ENCODE measurements around the gene POC1A. TPM values are rescaled to one million over a fixed set of nuclear protein-coding genes. Genes with fewer than 3 reads are reported as not detected.

POC1A gene
- 5.9 TPM for polyA plus RNA-seq
- long read RNA-seq, donor 1, partial matches to known transcripts, result 0 of 3 reads
- long read RNA-seq, donor 1, other reads (novel, unspliced or antisense), result 0 of 3 reads
- long read RNA-seq, donor 2, partial matches to known transcripts, result 0 of 4 reads
- long read RNA-seq, donor 2, other reads (novel, unspliced or antisense), result 0 of 4 reads
- long read RNA-seq, donor 3, result 0 reads
- long read RNA-seq, donor 4, result 0 reads
- long read RNA-seq, donor 5, partial matches to known transcripts, result 0 of 2 reads
- long read RNA-seq, donor 5, other reads (novel, unspliced or antisense), result 0 of 2 reads
- long read RNA-seq, donor 6, partial matches to known transcripts, result 0 of 3 reads
- long read RNA-seq, donor 6, other reads (novel, unspliced or antisense), result 0 of 3 reads
- long read RNA-seq, donor 7, result 0 reads
- long read RNA-seq, donor 8, partial matches to known transcripts, result 0 of 1 reads
- long read RNA-seq, donor 8, other reads (novel, unspliced or antisense), result 0 of 1 reads
- long read RNA-seq, donor 9, result 0 reads
- long read RNA-seq, donor 10, partial matches to known transcripts, result 0 of 4 reads
- long read RNA-seq, donor 10, other reads (novel, unspliced or antisense), result 0 of 4 reads
- long read RNA-seq, donor 11, result 0 reads

DNA sequence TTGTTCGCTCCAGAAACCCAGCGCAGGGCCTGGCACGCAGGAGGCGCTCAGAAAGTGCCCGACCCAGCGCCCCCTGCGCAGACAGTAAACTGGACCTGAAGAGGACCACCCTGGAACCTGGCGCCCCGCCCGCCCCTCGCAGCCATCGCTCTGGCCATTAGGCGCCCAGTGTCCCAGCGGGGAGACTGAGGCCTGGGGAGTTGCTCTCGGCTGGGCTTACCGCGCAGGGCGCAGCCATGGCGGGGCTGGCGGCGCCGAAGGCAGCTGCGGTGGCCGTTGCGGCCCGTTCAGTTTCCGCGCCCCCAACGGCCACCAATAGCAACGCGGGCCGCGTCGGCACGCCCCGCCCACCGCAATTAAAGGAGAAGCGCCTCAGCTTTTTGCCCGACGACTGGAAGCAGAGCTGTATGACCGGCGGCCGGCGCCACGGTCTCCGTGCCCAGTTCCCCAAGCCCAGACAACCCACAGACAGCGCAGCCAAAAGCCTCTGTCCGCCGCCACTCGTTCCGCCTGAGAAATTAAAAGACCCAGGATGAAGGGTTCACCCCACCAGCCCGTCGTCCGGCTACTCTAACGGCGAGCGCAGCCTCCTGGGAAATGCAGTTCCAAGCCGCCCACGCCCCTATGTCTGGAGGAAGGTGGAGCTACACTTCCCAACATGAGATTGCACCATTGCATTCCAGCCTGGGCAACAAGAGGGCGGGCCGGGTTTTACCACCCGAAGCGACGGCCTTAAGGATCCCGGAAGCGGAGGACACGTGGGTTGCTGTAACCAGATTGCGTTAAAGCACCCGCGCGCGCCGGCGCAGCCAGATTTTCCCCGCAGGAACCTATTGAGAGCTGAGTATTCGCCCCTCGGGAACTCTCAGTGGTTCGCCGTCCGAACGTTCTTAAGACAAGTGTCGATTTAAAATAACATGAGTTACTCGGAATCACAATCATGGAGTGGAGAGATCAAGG, at the start of gene POC1A:
TSS of gene POC1A (minus strand) at position 289 of the 960 bp plus-strand sequence. CDS start at position 238, 51 bp downstream.
- peak within 1 kb of the TSS; percentile 83 for H3K4me3 ChIP-seq (ENCODE audit: low read length)
- no CpG with 5 or more reads among the region's 83 CpGs for WGBS (ENCODE audit: insufficient coverage, low lambda C conversion rate)
- peaks cover 2% of the 10 kb centered on the region for H3K36me3 ChIP-seq (ENCODE audit: control insufficient read depth, insufficient read depth, low read length)
- peaks cover 13% of the 10 kb centered on the region for H3K4me1 ChIP-seq (ENCODE audit: control insufficient read depth, insufficient read depth, low read length)
- H3K27ac ChIP-seq (ENCODE audit: low read length), result peak within 1 kb of the TSS; percentile 94
- peak; percentile 94 to 99 for DNase-seq
- H3K27me3 ChIP-seq (ENCODE audit: control insufficient read depth, insufficient read depth, low read length), result no peaks in the 10 kb centered on the region
- H3K9me3 ChIP-seq (ENCODE audit: control insufficient read depth, low read depth, low read length), result no peaks in the 10 kb centered on the region

DNA sequence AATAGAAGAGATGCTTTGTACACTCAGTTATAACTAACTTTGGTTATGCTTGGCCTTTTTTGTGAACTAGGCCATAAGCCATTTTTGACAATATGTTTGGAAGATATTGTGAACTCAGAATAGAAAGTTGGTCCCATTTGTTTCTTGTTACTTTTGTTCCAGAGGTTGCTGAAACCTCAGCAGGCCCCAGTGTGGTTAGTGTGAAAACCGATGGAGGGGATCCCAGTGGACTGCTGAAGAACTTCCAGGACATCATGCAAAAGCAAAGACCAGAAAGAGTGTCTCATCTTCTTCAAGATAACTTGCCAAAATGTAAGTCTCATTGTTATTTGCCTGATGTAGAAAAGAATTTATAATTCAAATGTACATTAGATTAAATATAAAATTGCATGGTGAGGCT, 49.5 kb upstream of the POC1A start:
- no peaks in the 10 kb centered on the region for H3K9me3 ChIP-seq (ENCODE audit: control insufficient read depth, low read depth, low read length)
- peaks cover 69% of the 10 kb centered on the region for H3K36me3 ChIP-seq (ENCODE audit: control insufficient read depth, insufficient read depth, low read length)
- no peak overlapping the region for H3K27ac ChIP-seq (ENCODE audit: low read length)
- no peak overlapping the region for H3K4me3 ChIP-seq (ENCODE audit: low read length)
- H3K27me3 ChIP-seq (ENCODE audit: control insufficient read depth, insufficient read depth, low read length), result no peaks in the 10 kb centered on the region
- WGBS (ENCODE audit: insufficient coverage, low lambda C conversion rate), result 100% methylated on average over 1 of the region's 1 CpG
- DNase-seq, result no peak
- peaks cover 7% of the 10 kb centered on the region for H3K4me1 ChIP-seq (ENCODE audit: control insufficient read depth, insufficient read depth, low read length)

DNA sequence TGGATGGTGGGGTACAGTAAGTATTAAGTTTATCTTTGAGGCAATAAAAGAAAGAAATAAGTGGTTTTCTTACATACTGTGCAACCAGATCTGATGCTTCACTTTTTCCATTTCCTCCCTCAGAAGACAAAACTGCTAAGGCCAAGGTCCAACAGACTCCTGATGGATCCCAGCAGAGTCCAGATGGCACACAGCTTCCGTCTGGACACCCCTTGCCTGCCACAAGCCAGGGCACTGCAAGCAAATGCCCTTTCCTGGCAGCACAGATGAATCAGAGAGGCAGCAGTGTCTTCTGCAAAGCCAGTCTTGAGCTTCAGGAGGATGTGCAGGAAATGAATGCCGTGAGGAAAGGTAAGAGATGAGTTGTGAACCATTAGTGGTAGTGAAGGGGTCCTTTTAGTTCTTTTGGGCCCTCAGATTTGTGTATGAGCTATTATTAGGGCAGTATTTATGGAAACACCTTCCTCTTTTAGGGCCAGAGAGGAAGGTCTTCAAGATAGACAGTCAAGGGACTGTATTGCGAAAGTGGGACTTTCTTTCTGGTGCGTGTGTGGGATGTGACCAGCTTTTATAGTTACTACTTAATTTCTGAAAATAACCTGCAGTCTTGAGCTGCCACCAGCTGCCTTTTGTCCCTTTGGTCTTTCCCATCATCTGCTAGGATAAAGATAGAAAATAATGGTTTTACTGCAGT, 48.3 kb upstream of the POC1A start:
- Histone ChIP-seq H3K36me3 (ENCODE audit: control insufficient read depth, insufficient read depth, low read length) (peaks cover 58% of the 10 kb centered on the region), H3K4me1 (ENCODE audit: control insufficient read depth, insufficient read depth, low read length) (peaks cover 9% of the 10 kb centered on the region), H3K9me3 (ENCODE audit: control insufficient read depth, low read depth, low read length) (no peaks in the 10 kb centered on the region), H3K27me3 (ENCODE audit: control insufficient read depth, insufficient read depth, low read length) (no peaks in the 10 kb centered on the region), H3K27ac (ENCODE audit: low read length) (no peak overlapping the region), H3K4me3 (ENCODE audit: low read length) (no peak overlapping the region)
- no peak for DNase-seq
- WGBS (ENCODE audit: insufficient coverage, low lambda C conversion rate), result no CpG with 5 or more reads among the region's 4 CpGs

DNA sequence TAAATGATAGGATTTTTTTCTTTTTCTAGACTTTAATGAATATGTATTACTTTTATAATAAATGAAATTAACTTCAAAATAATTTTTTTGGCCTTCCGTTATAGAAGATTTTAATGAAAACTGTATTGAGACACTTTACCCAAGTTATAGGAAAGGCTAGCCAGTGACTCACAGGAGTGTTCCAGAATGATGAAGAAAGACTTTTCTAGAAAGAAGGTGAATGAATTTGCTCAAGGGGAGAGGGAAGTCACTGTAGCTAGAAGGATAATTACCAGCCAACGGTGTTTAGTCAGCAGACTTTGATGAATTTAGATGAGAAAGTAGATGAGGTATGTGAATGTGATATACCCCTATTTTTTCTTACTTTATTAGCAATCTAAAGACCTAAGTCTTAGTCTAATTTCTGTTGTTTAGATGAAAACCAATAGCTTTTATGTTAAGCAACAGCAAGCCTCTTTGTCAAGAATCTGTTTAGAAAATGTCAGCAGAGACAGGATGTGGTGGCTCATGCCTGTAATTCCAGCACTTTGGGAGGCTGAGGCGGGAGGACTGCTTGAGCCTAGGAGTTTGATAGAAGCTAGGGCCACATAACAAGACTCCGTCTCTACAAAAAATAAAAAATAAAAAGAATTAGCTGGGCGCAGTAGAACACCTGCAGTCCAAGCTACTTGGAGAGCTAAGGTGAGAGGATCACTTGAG, 46.9 kb upstream of the POC1A start:
- H3K27me3 ChIP-seq (ENCODE audit: control insufficient read depth, insufficient read depth, low read length), result no peaks in the 10 kb centered on the region
- DNase-seq, result no peak
- H3K36me3 ChIP-seq (ENCODE audit: control insufficient read depth, insufficient read depth, low read length), result peaks cover 49% of the 10 kb centered on the region
- H3K4me3 ChIP-seq (ENCODE audit: low read length), result no peak overlapping the region
- H3K4me1 ChIP-seq (ENCODE audit: control insufficient read depth, insufficient read depth, low read length), result peaks cover 23% of the 10 kb centered on the region
- no peak overlapping the region for H3K27ac ChIP-seq (ENCODE audit: low read length)
- no peaks in the 10 kb centered on the region for H3K9me3 ChIP-seq (ENCODE audit: control insufficient read depth, low read depth, low read length)
- WGBS (ENCODE audit: insufficient coverage, low lambda C conversion rate), result 100% methylated on average over 1 of the region's 5 CpGs

DNA sequence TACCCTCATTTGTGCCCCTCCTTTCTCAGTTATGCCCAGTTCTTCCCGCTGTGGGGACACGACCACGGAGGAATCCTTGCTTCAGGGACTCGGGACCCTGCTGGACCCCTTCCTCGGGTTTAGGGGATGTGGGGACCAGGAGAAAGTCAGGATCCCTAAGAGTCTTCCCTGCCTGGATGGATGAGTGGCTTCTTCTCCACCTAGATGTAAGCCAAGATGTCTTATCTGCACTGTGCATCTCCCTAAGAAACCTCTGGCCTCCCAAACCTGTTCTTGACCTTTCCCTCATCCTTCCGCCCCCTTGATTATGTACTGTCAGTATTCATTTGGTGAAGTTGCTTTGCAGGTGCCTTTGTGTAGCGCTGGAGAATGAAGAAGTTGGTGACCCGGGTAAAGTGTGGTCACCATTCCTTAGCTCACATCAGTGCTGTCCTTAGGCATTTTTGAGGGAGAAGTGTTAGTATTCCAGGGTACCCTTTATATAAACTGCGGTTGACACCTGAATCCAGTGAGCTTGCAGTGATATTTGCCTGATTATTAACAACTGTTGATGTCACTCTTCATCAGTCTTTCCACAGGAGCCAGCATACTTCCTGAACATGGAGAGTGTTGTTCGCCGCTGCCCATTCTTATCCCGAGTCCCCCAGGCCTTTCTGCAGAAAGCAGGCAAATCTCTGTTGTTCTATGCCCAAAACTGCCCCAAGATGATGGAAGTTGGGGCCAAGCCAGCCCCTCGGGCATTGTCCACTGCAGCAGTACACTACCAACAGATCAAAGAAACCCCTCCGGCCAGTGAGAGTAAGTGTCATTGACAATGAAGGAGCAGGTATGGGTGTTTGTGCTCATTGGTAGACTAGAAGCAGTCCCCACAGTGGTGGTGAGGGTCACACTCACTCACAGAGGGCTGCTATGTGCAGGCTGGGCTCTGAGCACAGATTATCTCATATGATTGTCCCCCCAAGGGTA, 44.7 kb upstream of the POC1A start:
- no peaks in the 10 kb centered on the region for H3K27me3 ChIP-seq (ENCODE audit: control insufficient read depth, insufficient read depth, low read length)
- no peak for DNase-seq
- H3K36me3 ChIP-seq (ENCODE audit: control insufficient read depth, insufficient read depth, low read length), result peaks cover 27% of the 10 kb centered on the region
- peak overlapping the region; percentile 87 for H3K4me3 ChIP-seq (ENCODE audit: low read length)
- peaks cover 33% of the 10 kb centered on the region for H3K4me1 ChIP-seq (ENCODE audit: control insufficient read depth, insufficient read depth, low read length)
- no peak overlapping the region for H3K27ac ChIP-seq (ENCODE audit: low read length)
- no peaks in the 10 kb centered on the region for H3K9me3 ChIP-seq (ENCODE audit: control insufficient read depth, low read depth, low read length)
- 0% methylated on average over 1 of the region's 14 CpGs for WGBS (ENCODE audit: insufficient coverage, low lambda C conversion rate)

DNA sequence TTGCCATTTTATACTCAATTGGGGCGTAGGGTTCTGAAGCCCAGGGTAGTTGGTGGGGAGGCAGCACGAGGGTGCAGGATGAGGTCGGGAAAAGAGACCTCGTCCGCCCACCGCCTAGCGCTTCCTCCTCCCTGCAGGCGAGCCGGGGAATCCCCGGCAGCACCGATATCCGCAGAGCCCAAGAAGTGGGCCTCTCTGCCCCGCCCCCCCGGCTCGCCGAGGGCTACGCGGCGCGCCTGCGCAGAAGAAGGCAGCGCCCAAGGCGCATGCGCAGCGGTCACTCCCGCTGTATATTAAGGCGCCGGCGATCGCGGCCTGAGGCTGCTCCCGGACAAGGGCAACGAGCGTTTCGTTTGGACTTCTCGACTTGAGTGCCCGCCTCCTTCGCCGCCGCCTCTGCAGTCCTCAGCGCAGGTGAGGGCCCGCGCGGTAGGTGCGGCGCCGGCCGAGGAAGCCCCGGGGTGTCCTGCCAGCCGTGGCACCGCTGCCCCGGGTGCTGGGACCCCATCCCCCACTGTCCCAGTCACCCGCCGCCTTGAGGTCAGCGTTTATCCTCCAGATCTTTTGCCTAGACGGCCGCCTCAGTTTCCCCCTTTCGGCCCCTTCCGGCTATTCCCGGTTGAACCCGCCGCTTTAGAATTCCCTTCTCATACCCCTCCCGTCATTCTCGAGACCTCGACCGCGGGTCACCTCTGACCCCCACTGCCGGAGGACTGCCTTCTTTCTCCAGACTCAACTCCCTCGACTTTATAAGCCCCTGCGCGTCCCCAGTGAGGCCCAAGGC, 43.8 kb upstream of the POC1A start, which contains the start of gene ALAS1:
TSS of gene ALAS1 (plus strand) at position 319 of the 784 bp plus-strand sequence. CDS start 1,082 bp downstream, outside the sequence.
- peak within 1 kb of the TSS; percentile 88 for H3K27ac ChIP-seq (ENCODE audit: low read length)
- H3K9me3 ChIP-seq (ENCODE audit: control insufficient read depth, low read depth, low read length), result no peaks in the 10 kb centered on the region
- peaks cover 33% of the 10 kb centered on the region for H3K4me1 ChIP-seq (ENCODE audit: control insufficient read depth, insufficient read depth, low read length)
- H3K27me3 ChIP-seq (ENCODE audit: control insufficient read depth, insufficient read depth, low read length), result no peaks in the 10 kb centered on the region
- H3K36me3 ChIP-seq (ENCODE audit: control insufficient read depth, insufficient read depth, low read length), result peaks cover 19% of the 10 kb centered on the region
- WGBS (ENCODE audit: insufficient coverage, low lambda C conversion rate), result no CpG with 5 or more reads among the region's 71 CpGs
- H3K4me3 ChIP-seq (ENCODE audit: low read length), result peak within 1 kb of the TSS; percentile 87
- DNase-seq, result peak; percentile 96 to 97

DNA sequence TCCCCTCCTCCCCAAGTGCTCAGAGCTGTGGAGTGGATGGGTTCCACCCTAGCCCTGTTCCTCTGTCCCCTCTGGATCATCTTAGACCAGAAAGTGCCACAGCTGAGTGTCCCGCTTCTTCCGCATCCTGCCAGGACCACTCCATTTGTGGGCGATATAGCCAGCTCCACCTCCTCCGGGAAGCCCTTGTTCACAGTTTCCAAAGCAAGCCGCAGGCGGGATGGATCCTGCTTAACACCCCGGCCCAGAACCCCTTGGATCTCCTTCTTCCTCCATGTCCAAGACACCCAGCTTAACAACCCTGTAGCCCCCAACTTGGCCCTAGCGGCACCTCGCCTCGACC, 43.2 kb upstream of the POC1A start:
- Histone ChIP-seq H3K36me3 (ENCODE audit: control insufficient read depth, insufficient read depth, low read length) (peaks cover 13% of the 10 kb centered on the region), H3K4me1 (ENCODE audit: control insufficient read depth, insufficient read depth, low read length) (peaks cover 33% of the 10 kb centered on the region), H3K27ac (ENCODE audit: low read length) (peak overlapping the region; percentile 88), H3K4me3 (ENCODE audit: low read length) (peak overlapping the region; percentile 87), H3K27me3 (ENCODE audit: control insufficient read depth, insufficient read depth, low read length) (no peaks in the 10 kb centered on the region), H3K9me3 (ENCODE audit: control insufficient read depth, low read depth, low read length) (no peaks in the 10 kb centered on the region)
- no CpG with 5 or more reads among the region's 10 CpGs for WGBS (ENCODE audit: insufficient coverage, low lambda C conversion rate)
- no peak for DNase-seq

DNA sequence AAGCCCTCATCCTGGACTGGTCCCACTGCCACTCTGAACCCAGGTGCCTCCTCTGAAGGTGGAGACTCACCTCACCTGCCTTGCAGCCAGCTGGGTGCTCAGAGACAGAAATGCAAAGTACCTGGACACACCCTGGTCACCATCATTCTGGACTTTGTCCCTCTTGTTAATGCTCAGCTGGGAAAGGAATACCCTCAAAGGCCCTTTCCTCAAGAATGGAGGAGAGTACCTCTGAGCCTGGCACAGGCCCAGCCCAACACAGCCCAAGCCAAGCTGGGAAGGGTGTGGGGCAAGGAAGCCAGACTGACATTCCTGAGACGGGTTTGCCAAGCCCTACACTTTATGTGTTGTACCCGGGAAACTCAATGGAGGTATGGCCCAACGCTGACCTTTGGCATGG, 42.8 kb upstream of the POC1A start:
- WGBS (ENCODE audit: insufficient coverage, low lambda C conversion rate), result no CpG with 5 or more reads among the region's 3 CpGs
- Histone ChIP-seq H3K9me3 (ENCODE audit: control insufficient read depth, low read depth, low read length) (no peaks in the 10 kb centered on the region), H3K36me3 (ENCODE audit: control insufficient read depth, insufficient read depth, low read length) (peaks cover 11% of the 10 kb centered on the region), H3K4me3 (ENCODE audit: low read length) (no peak overlapping the region), H3K27me3 (ENCODE audit: control insufficient read depth, insufficient read depth, low read length) (no peaks in the 10 kb centered on the region), H3K27ac (ENCODE audit: low read length) (peak overlapping the region; percentile 88), H3K4me1 (ENCODE audit: control insufficient read depth, insufficient read depth, low read length) (peaks cover 33% of the 10 kb centered on the region)
- peak; percentile 93 to 96 for DNase-seq

Measured in large intestine (tissue), 12 donors.